GM19099 (cell line): ENCODE measurements around the gene CAD.

Source experiments
- POLR2A ChIP-seq: IDR thresholded peaks from 3 replicates; pipeline ENCODE4 v1.6.1; 2011; ENCODE audit warnings: low read depth; ENCODE audit not compliant: insufficient read length; ENCODE audit errors: extremely low read depth

CAD gene

GRCh38 chr2:27256855-27257454 is 39.8 kb downstream of the CAD start:
- TF ChIP-seq POLR2A, result no peak

DNA sequence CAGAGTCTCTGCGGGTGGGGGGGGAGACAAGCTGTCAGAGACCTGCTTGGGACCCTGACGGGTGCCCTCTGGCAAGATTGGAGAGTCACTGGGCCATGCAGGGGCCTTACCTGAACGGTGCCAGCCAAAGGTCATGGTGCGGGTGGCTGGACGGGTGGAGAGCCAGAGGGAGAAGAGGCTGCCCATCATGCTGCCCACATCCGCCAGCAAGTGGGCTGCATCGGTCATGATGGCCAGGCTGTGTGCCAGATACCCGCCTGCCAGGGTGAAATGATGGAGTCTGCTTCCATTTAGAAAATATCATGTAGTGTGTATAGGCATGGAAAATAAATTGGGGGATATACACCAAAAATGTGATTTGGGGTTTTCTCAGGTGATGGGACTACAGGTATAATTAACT is 40.9 kb downstream of the CAD start:
- no peak for TF ChIP-seq POLR2A

DNA sequence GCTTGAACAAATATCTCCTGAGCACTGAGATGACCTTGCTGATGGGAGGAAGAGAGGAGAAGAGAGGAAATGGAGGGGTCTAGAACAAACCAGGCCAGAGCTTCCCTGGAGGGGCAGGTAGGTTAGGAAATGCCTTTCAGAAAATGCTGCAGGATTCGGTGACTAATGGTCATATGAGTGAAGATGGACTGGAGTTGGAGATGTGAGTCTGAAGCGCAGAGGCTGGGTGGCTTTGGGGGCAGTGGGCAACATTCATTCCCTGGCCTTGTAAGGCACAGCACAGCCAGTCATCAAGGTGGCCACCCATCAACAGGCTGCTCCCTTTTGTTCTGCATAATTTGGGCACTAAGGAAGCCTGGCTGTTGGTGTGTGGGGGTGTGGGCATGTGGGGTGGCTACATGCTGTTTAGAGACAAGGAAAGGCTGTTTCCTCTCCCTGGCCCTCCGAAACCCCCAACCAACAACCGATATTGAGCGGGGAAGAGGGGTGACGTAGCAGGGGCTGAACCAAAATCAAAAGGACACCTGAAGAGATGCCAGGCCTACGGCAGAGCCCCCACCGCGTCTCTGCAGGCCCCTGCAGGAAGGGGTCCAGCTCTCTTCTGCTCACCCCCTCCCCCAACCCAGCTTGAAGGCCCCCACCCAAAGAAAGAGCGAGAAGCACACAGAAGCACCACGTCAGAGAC is 44.2 kb downstream of the CAD start:
- TF ChIP-seq POLR2A, result no peak

DNA sequence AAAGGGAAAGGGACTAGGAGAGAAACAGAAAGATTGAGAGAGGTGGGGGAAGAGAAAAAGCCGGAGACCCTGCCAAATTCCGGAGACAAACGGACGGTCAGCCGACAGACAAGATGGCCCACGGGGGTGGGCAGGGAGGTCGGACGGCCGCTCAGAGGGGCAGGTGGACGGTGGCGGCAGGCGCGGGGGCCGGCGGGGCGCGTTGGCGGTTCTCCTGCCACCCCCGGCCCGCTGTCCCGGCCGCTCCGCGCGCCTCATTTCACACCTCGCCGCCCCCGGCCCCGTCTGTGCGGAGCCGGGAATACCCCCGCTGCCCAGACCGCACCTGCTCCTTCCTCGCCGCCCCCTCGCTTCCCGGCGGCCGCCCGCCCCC is 44.7 kb downstream of the CAD start:
- no peak for TF ChIP-seq POLR2A

DNA sequence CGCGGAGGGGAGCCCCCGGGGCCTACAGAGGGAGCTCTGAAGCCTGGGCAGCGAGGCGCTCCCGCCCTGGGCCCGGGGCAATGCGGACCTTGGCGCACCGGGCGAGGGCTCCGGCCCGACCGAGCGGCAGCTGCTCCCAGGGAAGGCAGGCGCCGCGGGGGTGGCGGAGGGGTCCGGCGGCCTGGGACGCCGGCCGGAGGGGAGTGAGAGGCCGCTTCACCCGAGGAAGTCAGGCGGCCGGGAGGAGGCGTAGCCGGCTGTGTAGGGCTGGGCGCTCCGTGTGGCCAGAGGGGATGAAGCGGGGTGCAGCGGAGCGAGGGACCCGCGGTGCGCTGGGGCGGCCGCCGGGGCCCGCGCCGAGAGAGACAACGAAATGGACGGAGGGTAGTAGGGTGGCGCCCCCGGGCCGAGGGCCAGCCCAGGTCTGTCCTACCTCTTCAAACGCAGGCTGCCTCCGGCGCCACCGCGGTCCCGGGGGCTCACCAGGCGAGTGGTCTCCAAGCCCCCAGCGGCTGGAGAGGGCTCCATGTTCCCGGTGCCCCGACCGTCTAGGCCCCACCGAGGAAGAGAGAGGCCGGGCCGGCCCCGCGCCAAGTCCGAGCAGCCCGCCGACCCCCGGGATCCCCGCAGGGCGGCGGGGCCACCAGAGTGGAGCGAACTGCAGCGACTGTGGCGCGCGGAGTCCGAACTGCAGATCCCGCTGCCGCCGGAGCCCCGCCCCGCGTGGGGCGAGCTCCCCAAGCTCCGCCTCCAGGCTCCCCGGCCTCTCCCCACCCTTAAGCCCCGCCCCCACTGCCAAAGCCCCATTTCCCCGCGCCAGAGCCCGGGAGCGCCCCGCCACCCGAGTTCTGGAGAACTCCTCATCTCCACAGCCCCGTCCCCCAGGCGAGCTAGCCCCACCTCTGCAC is 45.5 kb downstream of the CAD start, which contains the start of gene SLC30A3:
SLC30A3 (minus strand) TSS at position 669 of the 908 bp plus-strand sequence; CDS start at position 528, 141 bp downstream.
- no peak for TF ChIP-seq POLR2A

DNA sequence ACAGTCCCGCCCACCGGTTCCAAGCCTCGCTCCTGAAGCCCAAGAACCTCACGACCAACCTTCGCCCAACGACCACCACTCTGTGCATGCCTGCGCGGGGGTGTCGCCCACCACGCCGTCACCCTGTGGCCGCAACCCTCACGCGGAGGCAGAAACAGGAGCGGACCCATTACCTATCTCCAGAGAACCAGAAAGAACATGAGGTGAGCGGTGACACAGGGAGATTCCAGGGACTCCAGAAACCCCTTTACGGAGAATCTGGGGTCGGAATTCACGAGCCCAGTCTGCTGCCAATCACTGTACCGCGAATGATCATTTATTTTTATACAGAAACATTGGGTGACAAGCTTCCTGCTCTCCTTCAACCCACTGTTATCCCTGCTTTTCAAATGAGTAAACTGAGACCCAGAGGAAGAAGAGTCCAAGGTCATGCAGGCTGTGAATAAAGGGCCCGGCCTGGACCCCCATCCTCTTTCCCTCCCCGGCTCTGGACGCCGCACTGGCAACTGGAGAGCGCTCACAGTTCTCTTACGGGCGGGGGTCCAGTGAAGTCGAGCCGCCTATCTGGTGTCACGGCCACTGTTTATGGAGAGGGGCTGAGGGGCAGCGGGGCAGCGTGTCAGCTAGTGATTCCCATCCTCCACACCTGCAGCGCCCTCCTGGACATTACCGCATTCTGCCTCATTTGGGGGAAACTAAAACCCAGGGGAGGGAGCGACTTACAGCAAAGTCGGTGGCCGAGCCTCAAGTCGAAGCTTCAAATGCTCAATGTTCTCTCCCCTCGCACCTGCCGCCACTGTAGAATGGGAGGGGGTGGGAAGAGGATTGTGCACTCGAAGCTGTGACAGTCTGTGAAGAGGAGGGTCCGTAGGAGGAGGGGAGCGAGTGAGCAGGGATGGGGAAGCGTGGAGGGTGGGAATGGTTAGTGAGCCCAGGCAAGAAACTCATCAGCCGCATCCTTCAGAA is 46.4 kb downstream of the CAD start:
- TF ChIP-seq POLR2A, result no peak

- TF ChIP-seq POLR2A, result no peak
Observed at GRCh38 chr2:27264253-27264752, 47.1 kb downstream of the CAD start.

- no peak for TF ChIP-seq POLR2A
Observed at GRCh38 chr2:27264753-27265535, 47.8 kb downstream of the CAD start.

- no peak for TF ChIP-seq POLR2A
Observed at GRCh38 chr2:27265536-27265870, 48.3 kb downstream of the CAD start.

- no peak for TF ChIP-seq POLR2A
Observed at GRCh38 chr2:27270131-27270530, 53.0 kb downstream of the CAD start.

GRCh38 chr2:27270670-27271069 is 53.5 kb downstream of the CAD start:
- TF ChIP-seq POLR2A, result no peak

- TF ChIP-seq POLR2A, result no peak
Observed at GRCh38 chr2:27271631-27272340, 54.6 kb downstream of the CAD start.
